Natural killer cell treated with Interleukin-12 subunit alpha and Interleukin-12 subunit beta and Interleukin-15 and Interleukin-18, amount 100 ng/mL, for 72 hours (primary cell): ENCODE data around the gene CDH13. TPM values are rescaled to one million over a fixed set of nuclear protein-coding genes. Genes with fewer than 3 reads are reported as not detected.

Experiments
- ATAC-seq, 2 donors: fragments of 150-1000 bp; cut with Tn5 transposase in 1 of 2; sonication (Bioruptor Pico), chemical (Tn5 transposase) in 1 of 2; 2 replicates each; pipeline ENCODE4 v1.10.0; 2021
- DNase-seq: peaks from one replicate; pipeline ENCODE4 v3.0.0; 2022; ENCODE audit warnings: low spot score
- H3K27ac Mint-ChIP-seq, 2 donors: 1 replicate in 1 of 2; 2 replicates in 1 of 2; pipeline ENCODE4 v1.8.0; 2022; ENCODE audit warnings: mixed read lengths in 2 of 2, mild to moderate bottlenecking in 1 of 2, moderate library complexity in 1 of 2
- H3K27me3 Mint-ChIP-seq, 2 donors: 1 replicate in 1 of 2; 2 replicates in 1 of 2; pipeline ENCODE4 v1.8.0; 2022; ENCODE audit warnings: mixed read lengths in 2 of 2
- H3K36me3 Mint-ChIP-seq: one replicate; pipeline ENCODE4 v1.8.0; 2022; ENCODE audit warnings: mixed read lengths
- H3K4me1 Mint-ChIP-seq, 2 donors: 1 replicate in 1 of 2; 2 replicates in 1 of 2; pipeline ENCODE4 v1.8.0; 2022; ENCODE audit warnings: low read depth in 2 of 2, mixed read lengths in 2 of 2, mild to moderate bottlenecking in 1 of 2
- H3K4me3 Mint-ChIP-seq: one replicate; pipeline ENCODE4 v1.8.0; 2022; ENCODE audit warnings: mixed read lengths
- H3K9me3 Mint-ChIP-seq: 2 replicates; pipeline ENCODE4 v1.8.0; 2022; ENCODE audit warnings: mixed read lengths
- total RNA-seq, 2 donors: library from RNA; stranded (reverse); gene quantifications; one replicate each; pipeline ENCODE4 v1.2.3, GENCODE V29; 2022

CDH13 gene
- total RNA-seq, 2 donors from 2014 or later, result not detected

- DNase-seq (no peak), ATAC-seq (no peak)
- Mint-ChIP-seq H3K4me3 (no peak overlapping the region), H3K36me3 (no peaks in the 10 kb centered on the region), H3K27me3 (peaks cover 9 to 11% of the 10 kb centered on the region in 2 donors), H3K4me1 (no peaks in the 10 kb centered on the region), H3K27ac (no peak overlapping the region), H3K9me3 (no peaks in the 10 kb centered on the region)
Measured at GRCh38 chr16:82667437-82667836, 40.7 kb downstream of the CDH13 start.

GRCh38 chr16:82668094-82668493, 41.3 kb downstream of the CDH13 start:
- ATAC-seq (peak in 1 of 2 donors; percentile 24), DNase-seq (no peak)
- Mint-ChIP-seq H3K36me3 (no peaks in the 10 kb centered on the region), H3K27me3 (peaks cover 8 to 12% of the 10 kb centered on the region in 2 donors), H3K27ac (no peak overlapping the region), H3K4me1 (no peaks in the 10 kb centered on the region), H3K9me3 (no peaks in the 10 kb centered on the region), H3K4me3 (no peak overlapping the region)

DNA sequence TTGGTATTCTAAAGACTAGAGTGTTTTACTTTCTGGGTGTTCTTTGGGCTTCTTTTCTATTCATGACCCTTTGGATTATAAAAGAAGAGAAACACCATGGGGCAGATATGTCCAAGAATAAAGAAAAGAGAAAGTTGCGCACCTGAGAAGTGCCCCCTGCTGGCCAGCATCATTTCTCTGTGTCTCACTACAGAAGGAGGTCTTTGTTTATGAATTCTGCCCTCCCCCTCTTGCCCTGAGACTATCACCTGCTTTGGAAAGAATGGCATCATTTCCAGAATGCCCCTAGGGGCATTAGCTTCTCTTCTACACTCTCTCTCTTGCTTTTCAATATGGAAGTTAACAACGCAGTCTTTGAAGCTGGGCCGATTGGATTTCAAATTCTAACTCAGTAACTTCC, 45.0 kb downstream of the CDH13 start:
- DNase-seq (no peak), ATAC-seq (no peak)
- Mint-ChIP-seq H3K27ac (no peak overlapping the region), H3K4me1 (no peaks in the 10 kb centered on the region), H3K36me3 (no peaks in the 10 kb centered on the region), H3K4me3 (no peak overlapping the region), H3K27me3 (peaks cover 5 to 9% of the 10 kb centered on the region in 2 donors), H3K9me3 (no peaks in the 10 kb centered on the region)

GRCh38 chr16:82672676-82673075, 45.9 kb downstream of the CDH13 start:
- no peaks in the 10 kb centered on the region for H3K4me1 Mint-ChIP-seq
- H3K9me3 Mint-ChIP-seq, result no peaks in the 10 kb centered on the region
- H3K27ac Mint-ChIP-seq, result no peak overlapping the region
- no peaks in the 10 kb centered on the region for H3K36me3 Mint-ChIP-seq
- ATAC-seq (no peak), DNase-seq (no peak)
- peaks cover 5 to 12% of the 10 kb centered on the region in 2 donors for H3K27me3 Mint-ChIP-seq
- H3K4me3 Mint-ChIP-seq, result no peak overlapping the region

GRCh38 chr16:82675300-82675699, 48.5 kb downstream of the CDH13 start:
- DNase-seq (no peak), ATAC-seq (no peak)
- Mint-ChIP-seq H3K9me3 (no peaks in the 10 kb centered on the region), H3K36me3 (no peaks in the 10 kb centered on the region), H3K4me1 (no peaks in the 10 kb centered on the region), H3K27me3 (peaks cover 5 to 11% of the 10 kb centered on the region in 2 donors), H3K27ac (no peak overlapping the region), H3K4me3 (no peak overlapping the region)

GRCh38 chr16:82681592-82681991, 54.8 kb downstream of the CDH13 start:
- Mint-ChIP-seq H3K4me1 (no peaks in the 10 kb centered on the region), H3K9me3 (no peaks in the 10 kb centered on the region), H3K27me3 (peaks cover 4 to 12% of the 10 kb centered on the region in 2 donors), H3K36me3 (no peaks in the 10 kb centered on the region), H3K27ac (no peak overlapping the region), H3K4me3 (no peak overlapping the region)
- ATAC-seq, result no peak
- no peak for DNase-seq

DNA sequence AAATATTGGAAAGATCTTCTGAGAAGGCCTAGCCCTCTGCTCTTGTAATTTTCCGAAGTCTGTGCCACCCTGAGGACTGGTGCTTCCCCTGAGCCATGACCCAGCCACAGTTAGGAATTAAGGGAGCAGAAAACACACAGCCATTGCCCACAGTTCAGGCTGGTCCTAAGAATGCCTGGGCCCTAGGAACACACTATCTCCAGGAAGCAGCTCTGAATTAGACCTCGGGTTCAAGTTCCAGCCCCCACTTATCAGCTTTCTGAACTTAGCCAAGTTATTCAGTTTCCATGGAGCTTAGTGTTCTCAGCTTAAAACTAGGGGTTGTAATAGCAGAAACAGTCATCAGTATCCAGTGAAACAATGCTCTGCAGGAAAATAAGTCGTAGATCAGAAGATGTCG, 56.0 kb downstream of the CDH13 start:
- DNase-seq (no peak), ATAC-seq (no peak)

GRCh38 chr16:82684256-82684655, 57.5 kb downstream of the CDH13 start:
- Mint-ChIP-seq H3K4me1 (no peaks in the 10 kb centered on the region), H3K4me3 (no peak overlapping the region), H3K9me3 (no peaks in the 10 kb centered on the region), H3K36me3 (no peaks in the 10 kb centered on the region), H3K27me3 (peaks cover 4 to 12% of the 10 kb centered on the region in 2 donors), H3K27ac (no peak overlapping the region)
- no peak for DNase-seq
- ATAC-seq, result no peak

More for the DNA sequence above, 56.0 kb downstream of the CDH13 start:
- Mint-ChIP-seq H3K36me3 (no peaks in the 10 kb centered on the region), H3K9me3 (no peaks in the 10 kb centered on the region), H3K4me3 (no peak overlapping the region), H3K27me3 (peaks cover 4 to 12% of the 10 kb centered on the region in 2 donors), H3K4me1 (no peaks in the 10 kb centered on the region), H3K27ac (no peak overlapping the region)

DNA sequence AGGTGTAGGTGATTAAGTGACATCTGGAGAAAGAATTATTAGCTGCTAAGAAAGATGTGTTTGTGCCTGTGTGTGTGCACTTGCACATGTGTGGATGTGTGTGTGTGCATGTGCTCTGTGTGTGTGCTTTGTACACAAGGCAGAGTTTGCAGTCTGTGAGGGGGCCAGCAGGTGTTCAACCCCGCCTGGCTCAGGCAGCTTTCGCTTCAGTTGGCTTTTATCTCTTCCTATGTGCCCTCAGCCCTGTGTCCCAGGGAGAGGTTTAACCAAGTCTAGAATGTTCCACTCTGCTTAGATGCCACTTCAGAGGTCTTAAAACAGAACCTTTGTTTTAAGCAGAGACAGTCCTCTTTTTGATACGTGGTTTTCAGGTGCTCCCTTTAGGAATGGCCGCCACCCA, 58.8 kb downstream of the CDH13 start:
- H3K9me3 Mint-ChIP-seq, result no peaks in the 10 kb centered on the region

GRCh38 chr16:82694239-82694874, 67.6 kb downstream of the CDH13 start:
- Mint-ChIP-seq H3K27me3 (peaks cover 13 to 20% of the 10 kb centered on the region in 2 donors), H3K4me3 (no peak overlapping the region), H3K36me3 (no peaks in the 10 kb centered on the region), H3K27ac (no peak overlapping the region), H3K9me3 (no peaks in the 10 kb centered on the region), H3K4me1 (no peaks in the 10 kb centered on the region)
- ATAC-seq (no peak), DNase-seq (no peak)

More for the DNA sequence above, 58.8 kb downstream of the CDH13 start:
- Mint-ChIP-seq H3K36me3 (no peaks in the 10 kb centered on the region), H3K27ac (no peak overlapping the region), H3K27me3 (peaks cover 4 to 12% of the 10 kb centered on the region in 2 donors), H3K4me1 (no peaks in the 10 kb centered on the region), H3K4me3 (no peak overlapping the region)
- no peak for DNase-seq
- no peak for ATAC-seq

- H3K36me3 Mint-ChIP-seq, result no peaks in the 10 kb centered on the region
- H3K27me3 Mint-ChIP-seq, result peaks cover 13 to 22% of the 10 kb centered on the region in 2 donors
- no peak overlapping the region for H3K4me3 Mint-ChIP-seq
- ATAC-seq (no peak), DNase-seq (no peak)
- no peaks in the 10 kb centered on the region for H3K9me3 Mint-ChIP-seq
- H3K27ac Mint-ChIP-seq, result no peak overlapping the region
- peaks cover 0 to 7% of the 10 kb centered on the region in 2 donors for H3K4me1 Mint-ChIP-seq
Measured at GRCh38 chr16:82695806-82696205, 69.0 kb downstream of the CDH13 start.

DNA sequence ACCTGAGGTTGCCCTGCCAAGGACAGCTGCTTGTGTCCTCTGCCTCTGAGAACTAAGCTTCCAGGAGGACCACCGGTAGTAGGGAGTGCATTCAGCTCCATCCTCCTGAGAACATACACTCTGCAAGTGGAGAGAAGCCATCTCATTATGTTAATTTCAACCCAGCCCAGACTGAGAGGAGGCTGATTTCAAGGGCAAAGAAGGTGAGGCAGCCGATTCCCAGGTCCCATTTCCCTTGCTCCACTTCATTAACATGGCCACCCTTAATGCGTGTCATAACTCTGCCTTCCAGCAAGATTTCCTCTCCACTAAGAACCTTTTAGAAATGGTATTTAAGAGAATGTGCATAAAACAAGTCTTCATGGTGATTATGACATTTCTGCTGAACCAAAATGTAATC, 72.5 kb downstream of the CDH13 start:
- ATAC-seq (no peak), DNase-seq (no peak)
- H3K27ac Mint-ChIP-seq, result no peak overlapping the region
- no peaks in the 10 kb centered on the region for H3K36me3 Mint-ChIP-seq
- peaks cover 5 to 14% of the 10 kb centered on the region in 2 donors for H3K4me1 Mint-ChIP-seq
- no peak overlapping the region for H3K4me3 Mint-ChIP-seq
- no peaks in the 10 kb centered on the region for H3K9me3 Mint-ChIP-seq
- peaks cover 30 to 32% of the 10 kb centered on the region in 2 donors for H3K27me3 Mint-ChIP-seq

DNA sequence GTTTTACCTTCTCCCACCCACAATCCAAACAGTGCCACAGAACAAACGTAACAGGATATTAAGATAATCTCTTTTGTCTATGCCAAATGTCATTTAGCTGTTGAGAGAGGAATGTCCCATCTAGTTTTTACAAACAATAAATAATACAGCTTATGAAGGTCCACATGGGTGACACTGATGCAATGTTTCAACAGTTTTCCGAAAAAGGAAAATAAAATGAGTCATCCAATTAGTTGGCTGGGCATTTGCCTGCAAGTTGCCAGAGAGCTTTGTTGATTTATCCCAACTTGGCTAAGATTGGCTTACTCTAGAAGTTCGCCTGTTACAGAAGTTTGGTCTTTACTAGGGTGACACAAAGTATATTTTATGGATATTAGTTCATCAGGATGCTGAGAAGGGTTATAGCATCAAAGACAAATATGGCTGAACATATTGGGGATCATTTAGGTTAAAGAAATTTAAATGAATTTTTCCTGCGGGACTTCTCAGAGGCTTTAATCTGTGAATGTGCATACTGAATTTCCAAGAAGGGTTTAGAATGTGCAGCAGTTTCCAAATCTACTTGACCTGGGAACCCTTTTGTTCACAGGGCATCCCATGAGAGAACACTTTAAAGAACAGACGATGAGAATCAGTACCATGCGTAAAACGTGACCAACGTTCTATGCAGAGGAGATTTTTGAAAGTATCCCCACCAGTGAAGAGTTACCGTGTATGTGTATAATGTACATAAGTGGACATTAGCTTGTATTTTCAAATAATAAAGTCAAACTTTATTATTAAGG, 73.1 kb downstream of the CDH13 start:
- Mint-ChIP-seq H3K4me3 (no peak overlapping the region), H3K27ac (no peak overlapping the region), H3K4me1 (peaks cover 5 to 14% of the 10 kb centered on the region in 2 donors), H3K27me3 (peaks cover 25 to 27% of the 10 kb centered on the region in 2 donors), H3K9me3 (no peaks in the 10 kb centered on the region), H3K36me3 (no peaks in the 10 kb centered on the region)
- ATAC-seq, result no peak
- DNase-seq, result no peak

GRCh38 chr16:82700541-82701235, 73.9 kb downstream of the CDH13 start:
- H3K4me1 Mint-ChIP-seq, result peaks cover 5 to 14% of the 10 kb centered on the region in 2 donors
- peaks cover 21 to 25% of the 10 kb centered on the region in 2 donors for H3K27me3 Mint-ChIP-seq
- no peaks in the 10 kb centered on the region for H3K36me3 Mint-ChIP-seq
- no peak for DNase-seq
- ATAC-seq, result no peak
- H3K9me3 Mint-ChIP-seq, result no peaks in the 10 kb centered on the region
- H3K4me3 Mint-ChIP-seq, result no peak overlapping the region
- peak overlapping the region in 1 of 2 donors; percentile 1 for H3K27ac Mint-ChIP-seq
